HCT116 (cell line): ENCODE data around the gene COL9A3. TPM values are rescaled to one million over a fixed set of nuclear protein-coding genes. Genes with fewer than 3 reads are reported as not detected.

ENCODE experiments used
- ATAC-seq: fragments of 200-7000 bp; cut with Tn5 transposase; 2 replicates; pipeline ENCODE4 v1.9.1; 2020; ENCODE audit warnings: mild to moderate bottlenecking, moderate library complexity
- BruUV-seq: library from RNA; stranded (reverse); fragments of 400-500 nt; replicated peaks from 2 replicates; lab custom pipeline; 2021; lab: Mats Ljungman, UMichigan
- CTCF ChIA-PET: fragments of 300-600 bp; sonication (Branson Sonifier 250); formaldehyde crosslinking; loops from one replicate; lab custom pipeline; 2021; ENCODE audit warnings: antibody characterized with exemption; lab: Charles Lee
- POLR2A ChIA-PET: fragments of 300-600, 350-600 bp; sonication (Branson Sonifier 250); formaldehyde crosslinking; loops from one replicate; lab custom pipeline; 2021; ENCODE audit warnings: antibody characterized with exemption; lab: Charles Lee
- RAD21 ChIA-PET, 2 experiments: fragments of 300-600 bp; sonication (Branson Sonifier 250); formaldehyde crosslinking; loops; one replicate each; lab custom pipeline; 2023; ENCODE audit warnings: low total read pairs in 2 of 2; ENCODE audit not compliant: uncharacterized antibody in 2 of 2, unreplicated experiment in 2 of 2, low non-redundant PET in 1 of 2; lab: Charles Lee
- DNase-seq: peaks from one replicate; pipeline ENCODE4 v3.0.0-alpha.2; 2010; ENCODE audit warnings: low read depth, low spot score
- H2AFZ ChIP-seq: fragments of 200-600 bp; shearing (Covaris generic), sonication (generic); 2 replicates; pipeline ENCODE4 v1.6.1; 2017; ENCODE audit warnings: low read depth, mixed run types, mixed read lengths, antibody characterized with exemption, low read length; ENCODE audit not compliant: poor library complexity, severe bottlenecking
- H3K27ac ChIP-seq: 2 replicates; pipeline ENCODE4 v1.5.1; 2012; ENCODE audit warnings: low read depth, low read length
- H3K27me3 ChIP-seq: fragments of 200-600 bp; sonication (generic); 2 replicates; pipeline ENCODE4 v1.6.1; 2016; ENCODE audit warnings: mixed run types, low read length, mixed read lengths; ENCODE audit not compliant: insufficient read depth
- H3K36me3 ChIP-seq, 2 experiments: fragments of 200-500 bp in 1 of 2; fragments of 200-600 bp in 1 of 2; sonication (Bioruptor generic) in 1 of 2; sonication (generic) in 1 of 2; 2 replicates each; pipeline versions ENCODE4 v1.5.1 to v1.6.1; 2014 to 2016; ENCODE audit warnings: low read length in 2 of 2, inconsistent platforms in 1 of 2, mixed read lengths in 1 of 2, mixed run types in 1 of 2; ENCODE audit not compliant: insufficient read depth in 2 of 2, control insufficient read depth in 1 of 2
- H3K4me1 ChIP-seq, 2 experiments: fragments of 200-600 bp in 1 of 2; sonication (generic) in 1 of 2; 2 replicates each; pipeline versions ENCODE4 v1.5.1 to v1.6.1; 2012 to 2017; ENCODE audit warnings: low read length in 2 of 2, inconsistent platforms in 1 of 2, mild to moderate bottlenecking in 1 of 2, mixed read lengths in 1 of 2, mixed run types in 1 of 2, moderate library complexity in 1 of 2; ENCODE audit not compliant: insufficient read depth in 2 of 2, control insufficient read depth in 1 of 2
- H3K4me2 ChIP-seq: fragments of 200-600 bp; sonication (generic); 2 replicates; pipeline ENCODE4 v1.6.1; 2017; ENCODE audit warnings: mixed run types, low read length, mixed read lengths
- H3K4me3 ChIP-seq, 2 experiments: fragments of 200-600 bp in 1 of 2; sonication (generic) in 1 of 2; replicated peaks in 1 of 2; 2 replicates each; pipeline ENCODE4 v1.5.1; 2011 to 2016; ENCODE audit warnings: low read length in 2 of 2, control low read depth in 1 of 2, low read depth in 1 of 2, mild to moderate bottlenecking in 1 of 2, mixed read lengths in 1 of 2, mixed run types in 1 of 2
- H3K79me2 ChIP-seq: fragments of 200-600 bp; sonication (generic); 2 replicates; pipeline ENCODE4 v1.6.1; 2017; ENCODE audit warnings: mild to moderate bottlenecking, mixed run types, low read length, moderate library complexity, mixed read lengths; ENCODE audit not compliant: insufficient read depth
- H3K9ac ChIP-seq: fragments of 200-600 bp; sonication (generic); 2 replicates; pipeline ENCODE4 v1.6.1; 2016; ENCODE audit warnings: low read length, mixed read lengths
- H3K9me2 ChIP-seq: fragments of 200-600 bp; sonication (generic), shearing (Covaris generic); 2 replicates; pipeline ENCODE4 v1.6.1; 2017; ENCODE audit warnings: mixed run types, mild to moderate bottlenecking, moderate library complexity; ENCODE audit not compliant: insufficient read depth
- H3K9me3 ChIP-seq, 2 experiments: fragments of 200-500 bp in 1 of 2; fragments of 200-600 bp in 1 of 2; sonication (Bioruptor generic) in 1 of 2; sonication (generic) in 1 of 2; 2 replicates each; pipeline ENCODE4 v1.6.1; 2014 to 2017; ENCODE audit warnings: low read length in 2 of 2, mixed read lengths in 2 of 2, inconsistent platforms in 1 of 2, low read depth in 1 of 2, mild to moderate bottlenecking in 1 of 2, mixed run types in 1 of 2, moderate library complexity in 1 of 2; ENCODE audit not compliant: control insufficient read depth in 1 of 2, insufficient read depth in 1 of 2
- H4K20me1 ChIP-seq: fragments of 200-600 bp; sonication (generic), shearing (Covaris generic); 2 replicates; pipeline ENCODE4 v1.6.1; 2017; ENCODE audit warnings: mixed run types, mild to moderate bottlenecking, moderate library complexity; ENCODE audit not compliant: insufficient read depth
- CEBPB ChIP-seq: IDR thresholded peaks from 2 replicates; pipeline ENCODE4 v1.6.1; 2012; ENCODE audit warnings: low read depth
- FOSL1 ChIP-seq: IDR thresholded peaks from 2 replicates; pipeline ENCODE4 v1.6.1; 2012; ENCODE audit warnings: low read depth
- POLR2A ChIP-seq: IDR thresholded peaks from 2 replicates; pipeline ENCODE4 v1.7.0; 2011; ENCODE audit warnings: borderline replicate concordance; ENCODE audit not compliant: insufficient read depth, insufficient read length; ENCODE audit errors: extremely low read depth
- POLR2AphosphoS5 ChIP-seq: IDR thresholded peaks from 2 replicates; pipeline ENCODE4 v1.6.1; 2011; ENCODE audit warnings: mild to moderate bottlenecking, low read depth, low read length, moderate library complexity
- RAD21 ChIP-seq: IDR thresholded peaks from 2 replicates; pipeline ENCODE4 v1.6.1; 2012; ENCODE audit warnings: low read depth, mild to moderate bottlenecking
- SP1 ChIP-seq: IDR thresholded peaks from 2 replicates; pipeline ENCODE4 v1.6.1; 2012; ENCODE audit warnings: low read depth
- ZFX ChIP-seq: fragments of 450-650 bp; IDR thresholded peaks from 2 replicates; pipeline ENCODE4 v1.6.1; 2017
- ZNF274 ChIP-seq: fragments of 200-500 bp; sonication (Bioruptor generic); IDR thresholded peaks from 2 replicates; pipeline ENCODE4 v1.6.1; 2014; ENCODE audit warnings: mild to moderate bottlenecking, low read depth, low read length, inconsistent platforms
- intact Hi-C: fragments of 100-400 bp; cut with micrococcal nuclease; formaldehyde crosslinking; loops from 2 replicates; pipeline ENCODE4 v1.10.0; 2022
- total RNA-seq: library from RNA; stranded (reverse); gene quantifications from one replicate; pipeline ENCODE4 v1.2.1, GENCODE V29; 2021; ENCODE audit not compliant: unreplicated experiment
- TF ChIP-seq, protein P1 (sequence below): IDR thresholded peaks from 2 replicates; pipeline ENCODE4 v1.6.1; 2011; ENCODE audit warnings: mild to moderate bottlenecking, low read length, moderate library complexity; ENCODE audit not compliant: insufficient replicate concordance; ENCODE audit errors: extremely low read depth
- TF ChIP-seq, protein P2 (sequence below): IDR thresholded peaks from 2 replicates; pipeline ENCODE4 v1.6.1; 2012

The COL9A3 gene
- total RNA-seq, 1 experiment from 2014 or later: 29.7 TPM

DNA sequence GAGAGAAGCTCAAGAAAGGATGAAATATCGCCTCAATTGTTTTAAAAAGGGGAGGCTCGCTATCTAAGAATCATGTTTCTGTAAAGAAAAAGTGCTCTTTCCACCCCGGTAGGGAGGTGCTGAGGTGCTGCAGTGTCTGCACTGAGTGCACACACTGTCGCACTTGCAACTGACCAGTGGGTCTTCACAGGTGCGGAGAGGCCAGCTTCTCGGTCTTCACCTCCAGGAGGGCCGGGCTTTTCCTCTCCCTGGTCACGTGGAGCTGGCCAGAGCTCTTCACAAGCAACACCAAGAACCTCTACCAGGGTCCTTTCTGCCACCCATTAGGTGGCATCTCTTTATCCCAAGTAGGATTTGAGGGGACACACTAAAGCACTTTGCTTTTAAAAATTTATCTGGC lies 72.6 kb downstream of the COL9A3 start:
- no peak overlapping the region for H2AFZ ChIP-seq
- H3K79me2 ChIP-seq: no peaks in the 10 kb centered on the region
- no peaks in the 10 kb centered on the region for H3K27me3 ChIP-seq
- peaks cover 45 to 54% of the 10 kb centered on the region in 2 experiments for H3K36me3 ChIP-seq
- no peak overlapping the region for H3K4me3 ChIP-seq
- POLR2A ChIA-PET: no interaction called here
- H3K9me3 ChIP-seq: no peaks in the 10 kb centered on the region
- no TSS peak for BruUV-seq
- H4K20me1 ChIP-seq: no peaks in the 10 kb centered on the region
- no peak for ATAC-seq
- no peak overlapping the region for H3K27ac ChIP-seq
- intact Hi-C loops: no loop called here
- H3K9me2 ChIP-seq: no peaks in the 10 kb centered on the region
- no peaks in the 10 kb centered on the region for H3K4me1 ChIP-seq
- TF ChIP-seq, protein P1, sequence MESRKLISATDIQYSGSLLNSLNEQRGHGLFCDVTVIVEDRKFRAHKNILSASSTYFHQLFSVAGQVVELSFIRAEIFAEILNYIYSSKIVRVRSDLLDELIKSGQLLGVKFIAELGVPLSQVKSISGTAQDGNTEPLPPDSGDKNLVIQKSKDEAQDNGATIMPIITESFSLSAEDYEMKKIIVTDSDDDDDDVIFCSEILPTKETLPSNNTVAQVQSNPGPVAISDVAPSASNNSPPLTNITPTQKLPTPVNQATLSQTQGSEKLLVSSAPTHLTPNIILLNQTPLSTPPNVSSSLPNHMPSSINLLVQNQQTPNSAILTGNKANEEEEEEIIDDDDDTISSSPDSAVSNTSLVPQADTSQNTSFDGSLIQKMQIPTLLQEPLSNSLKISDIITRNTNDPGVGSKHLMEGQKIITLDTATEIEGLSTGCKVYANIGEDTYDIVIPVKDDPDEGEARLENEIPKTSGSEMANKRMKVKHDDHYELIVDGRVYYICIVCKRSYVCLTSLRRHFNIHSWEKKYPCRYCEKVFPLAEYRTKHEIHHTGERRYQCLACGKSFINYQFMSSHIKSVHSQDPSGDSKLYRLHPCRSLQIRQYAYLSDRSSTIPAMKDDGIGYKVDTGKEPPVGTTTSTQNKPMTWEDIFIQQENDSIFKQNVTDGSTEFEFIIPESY: no peak
- TF ChIP-seq ZNF274: no peak
- TF ChIP-seq POLR2AphosphoS5: no peak
- TF ChIP-seq CEBPB: no peak
- no peak for TF ChIP-seq POLR2A
- TF ChIP-seq, protein P2, sequence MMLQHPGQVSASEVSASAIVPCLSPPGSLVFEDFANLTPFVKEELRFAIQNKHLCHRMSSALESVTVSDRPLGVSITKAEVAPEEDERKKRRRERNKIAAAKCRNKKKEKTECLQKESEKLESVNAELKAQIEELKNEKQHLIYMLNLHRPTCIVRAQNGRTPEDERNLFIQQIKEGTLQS: no peak
- TF ChIP-seq SP1: no peak
- TF ChIP-seq FOSL1: no peak
- TF ChIP-seq ZFX: no peak
- TF ChIP-seq RAD21: no peak
- H3K9ac ChIP-seq: no peak overlapping the region
- H3K4me2 ChIP-seq: no peak overlapping the region
- CTCF ChIA-PET: interaction anchor here (1.2 to 1.6 kb wide), 2 partner anchors 67 to 120 kb away, joined by 3 read pairs; no protein-coding TSS in a partner anchor
- RAD21 ChIA-PET: no interaction called here
- DNase-seq: no peak
